K562 (cell line): ENCODE results near the gene EPYC. TPM values are rescaled to one million over a fixed set of nuclear protein-coding genes. Genes with fewer than 3 reads are reported as not detected.

ENCODE experiments used
- ATAC-seq: fragments of 200-7000 bp; cut with Tn5 transposase; 3 replicates; pipeline ENCODE4 v1.9.1; 2020; ENCODE audit warnings: moderate library complexity
- BruUV-seq: library from RNA; stranded (reverse); fragments of 400-500 nt; replicated peaks from 2 replicates; lab custom pipeline; 2021; lab: Mats Ljungman, UMichigan
- CTCF ChIA-PET: fragments of 300-600 bp; formaldehyde crosslinking; extraction: SDS; loops from one replicate; lab custom pipeline; 2021; ENCODE audit warnings: low intra/inter-chr PET ratio; lab: Yijun Ruan, JAX
- POLR2A ChIA-PET: fragments of 300-600, 350-650 bp; sonication (Branson Sonifier 250); formaldehyde crosslinking; extraction: SDS; loops from one replicate; lab custom pipeline; 2021; ENCODE audit warnings: antibody characterized with exemption, inconsistent platforms; lab: Yijun Ruan, JAX
- DNase-seq, 4 experiments: peaks; one replicate each; pipeline versions ENCODE4 v3.0.0 to v3.0.0-alpha.2; 2011 to 2018; ENCODE audit warnings: low spot score in 3 of 4, mixed read lengths in 3 of 4; ENCODE audit errors: extremely low read depth in 1 of 4
- FAIRE-seq: peaks from 2 replicates; lab custom pipeline; 2011; peaks lifted over from hg19 to GRCh38; lab: Jason Lieb, UNC
- H2AFZ ChIP-seq: 2 replicates; pipeline ENCODE4 v1.6.0; 2011; ENCODE audit warnings: low read depth, low read length, control low read depth, inconsistent platforms
- H3K27ac ChIP-seq: fragments of 200-600 bp; 3 replicates; pipeline ENCODE4 v1.8.0; 2011; ENCODE audit warnings: low read depth, mild to moderate bottlenecking, control low read depth, inconsistent platforms, low read length, moderate library complexity, mixed read lengths; ENCODE audit errors: extremely low read depth
- H3K27me3 ChIP-seq, 2 experiments: fragments of 300-600 bp in 1 of 2; 2 replicates in 1 of 2; 3 replicates in 1 of 2; pipeline versions ENCODE4 v1.6.0 to v1.8.0; 2011; ENCODE audit warnings: inconsistent platforms in 2 of 2, low read length in 2 of 2, mild to moderate bottlenecking in 1 of 2, mixed read lengths in 1 of 2, moderate library complexity in 1 of 2; ENCODE audit not compliant: control insufficient read depth in 2 of 2, insufficient read depth in 2 of 2
- H3K36me3 ChIP-seq: fragments of 300-600 bp; 3 replicates; pipeline ENCODE4 v1.8.0; 2011; ENCODE audit warnings: mild to moderate bottlenecking, low read length, inconsistent platforms; ENCODE audit not compliant: control insufficient read depth, insufficient read depth
- H3K4me1 ChIP-seq, 2 experiments: fragments of 200-600 bp in 1 of 2; replicated peaks in 1 of 2; 2 replicates in 1 of 2; 3 replicates in 1 of 2; pipeline versions ENCODE4 v1.5.1 to v1.8.0; 2011; ENCODE audit warnings: inconsistent platforms in 2 of 2, low read length in 2 of 2, mild to moderate bottlenecking in 1 of 2, mixed read lengths in 1 of 2, moderate library complexity in 1 of 2; ENCODE audit not compliant: control insufficient read depth in 2 of 2, insufficient read depth in 2 of 2
- H3K4me2 ChIP-seq: 2 replicates; pipeline ENCODE4 v1.6.1; 2011; ENCODE audit warnings: low read length, control low read depth, inconsistent platforms, mixed read lengths; ENCODE audit not compliant: insufficient read depth
- H3K4me3 ChIP-seq: fragments of 200-600 bp; sonication (generic), shearing (Covaris generic); 2 replicates; pipeline ENCODE4 v1.5.1; 2016; ENCODE audit warnings: control low read depth, inconsistent platforms
- H3K79me2 ChIP-seq: fragments of 200-600 bp; 3 replicates; pipeline ENCODE4 v1.8.0; 2011; ENCODE audit warnings: low read length, inconsistent platforms; ENCODE audit not compliant: control insufficient read depth, insufficient read depth
- H3K9ac ChIP-seq, 2 experiments: 2 replicates each; pipeline versions ENCODE4 v1.6.0 to v1.6.1; 2011; ENCODE audit warnings: low read depth in 2 of 2, low read length in 2 of 2, control low read depth in 1 of 2, inconsistent platforms in 1 of 2, mild to moderate bottlenecking in 1 of 2, mixed read lengths in 1 of 2; ENCODE audit not compliant: insufficient read depth in 1 of 2
- H3K9me1 ChIP-seq: one replicate; pipeline ENCODE4 v1.6.0; 2011; ENCODE audit warnings: inconsistent platforms, mild to moderate bottlenecking, low read length, moderate library complexity; ENCODE audit not compliant: control insufficient read depth, insufficient read depth
- H3K9me3 ChIP-seq: replicated peaks from 2 replicates; pipeline ENCODE4 v1.5.1; 2011; ENCODE audit warnings: low read depth, low read length, inconsistent platforms; ENCODE audit not compliant: control insufficient read depth, insufficient read depth
- H4K20me1 ChIP-seq: replicated peaks from 2 replicates; pipeline ENCODE4 v1.6.1; 2011; ENCODE audit warnings: low read length, inconsistent platforms, mixed read lengths; ENCODE audit not compliant: control insufficient read depth, insufficient read depth
- ARHGAP35 ChIP-seq: fragments of 450-650 bp; IDR thresholded peaks from 2 replicates; pipeline ENCODE4 v1.6.1; 2018; ENCODE audit not compliant: partially characterized antibody
- PCBP2 ChIP-seq: fragments of 200-400 bp; formaldehyde crosslinking; IDR thresholded peaks from 2 replicates; pipeline ENCODE4 v1.6.1; 2018; ENCODE audit warnings: low read length, low read depth, mild to moderate bottlenecking, moderate library complexity; ENCODE audit not compliant: poor library complexity, severe bottlenecking
- ZNF239 ChIP-seq: fragments of 250-450 bp; sonication (Bioruptor Pico); IDR thresholded peaks from 2 replicates; pipeline ENCODE4 v1.4.0; 2020; ENCODE audit warnings: mild to moderate bottlenecking
- WGBS: fragments of 100-300 bp; shearing (Covaris generic); methylation state at CpG from one replicate; pipeline ENCODE4 v1.1.6; 2016; ENCODE audit warnings: low coverage, mixed read lengths; ENCODE audit not compliant: insufficient coverage; ENCODE audit errors: missing lambda C conversion rate; 5-methylcytosine and 5-hydroxymethylcytosine counted together
- in situ Hi-C: fragments of 300-500 bp; cut with MboI; formaldehyde crosslinking; loops from 4 replicates; pipeline ENCODE4 v1.15.0; 2018; ENCODE audit warnings: inconsistent platforms, mixed read lengths
- intact Hi-C: fragments of 100-400 bp; cut with micrococcal nuclease; formaldehyde crosslinking; loops from 2 replicates; pipeline ENCODE4 v1.14.2; 2022
- polyA plus RNA-seq, 8 experiments: library from polyadenylated mRNA; depleted of rRNA in 4 of 8; stranded (reverse) in 5 of 8; unstranded in 3 of 8; fragments of >200 nt; fragmentation: Nextera tagmentation in 2 of 8; fragmentation: Illumina TruSeq in 1 of 8; extraction: Ambion mirVana in 2 of 8; extraction: Trizol in 1 of 8; gene quantifications; 2 replicates each; pipeline versions ENCODE4 v1.2.1 to v1.2.3, GENCODE V29; 2011 to 2014; ENCODE audit warnings: inconsistent platforms in 1 of 8, missing spikeins in 1 of 8
- total RNA-seq, 7 experiments: library from RNA; depleted of rRNA in 6 of 7; stranded (reverse); fragments of >200 nt in 6 of 7; fragmentation: Illumina TruSeq in 2 of 7; extraction: Trizol in 2 of 7; gene quantifications; 2 replicates each; pipeline versions ENCODE4 v1.2.1 to v1.2.3, GENCODE V29; 2011 to 2021; ENCODE audit warnings: low replicate concordance in 1 of 7
- TF ChIP-seq, protein P1 (sequence below), 3 experiments: fragments of 200-800 bp in 1 of 3; fragments of 250-450 bp in 1 of 3; fragments of 450-650 bp in 1 of 3; sonication (Bioruptor Pico) in 1 of 3; sonication (Bioruptor generic) in 1 of 3; formaldehyde crosslinking in 1 of 3; IDR thresholded peaks; 2 replicates each; pipeline versions ENCODE4 v1.6.1 to v1.8.0; 2016 to 2022; ENCODE audit warnings: mild to moderate bottlenecking in 2 of 3, missing genetic modification characterization in 2 of 3, missing compliant biosample characterization in 1 of 3, moderate library complexity in 1 of 3
- TF ChIP-seq, protein P2 (sequence below): IDR thresholded peaks from 2 replicates; pipeline ENCODE4 v1.6.1; 2016; ENCODE audit warnings: missing genetic modification characterization, missing compliant biosample characterization

Gene EPYC
- total and polyA plus RNA-seq, 9 of the 15 experiments (the other 6 are each of a cell fraction or from before 2014, with no cell fraction given): not detected

DNA sequence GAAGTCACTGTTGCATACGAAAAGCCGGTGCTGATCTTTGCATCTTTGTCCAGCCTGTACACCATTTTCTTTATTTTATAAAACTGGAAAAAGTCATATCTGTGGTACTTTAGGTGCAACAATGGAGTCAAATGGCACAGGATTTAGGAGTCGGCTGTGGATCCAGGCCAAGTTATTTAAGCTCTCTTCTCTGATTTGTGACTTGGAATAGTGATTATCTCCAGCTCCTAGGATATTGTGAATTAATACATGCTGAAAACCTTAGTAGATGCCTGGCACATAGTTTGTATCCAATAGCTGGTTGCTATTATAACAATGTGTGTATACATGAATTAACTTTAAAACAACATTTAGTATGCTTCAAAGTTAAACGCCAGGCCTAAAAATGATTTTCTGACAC is 43.6 kb downstream of the EPYC start:
- no peaks in the 10 kb centered on the region for H3K4me1 ChIP-seq
- intact Hi-C loops: no loop called here
- no peak for TF ChIP-seq ARHGAP35
- TF ChIP-seq ZNF239: no peak
- TF ChIP-seq, protein P1, sequence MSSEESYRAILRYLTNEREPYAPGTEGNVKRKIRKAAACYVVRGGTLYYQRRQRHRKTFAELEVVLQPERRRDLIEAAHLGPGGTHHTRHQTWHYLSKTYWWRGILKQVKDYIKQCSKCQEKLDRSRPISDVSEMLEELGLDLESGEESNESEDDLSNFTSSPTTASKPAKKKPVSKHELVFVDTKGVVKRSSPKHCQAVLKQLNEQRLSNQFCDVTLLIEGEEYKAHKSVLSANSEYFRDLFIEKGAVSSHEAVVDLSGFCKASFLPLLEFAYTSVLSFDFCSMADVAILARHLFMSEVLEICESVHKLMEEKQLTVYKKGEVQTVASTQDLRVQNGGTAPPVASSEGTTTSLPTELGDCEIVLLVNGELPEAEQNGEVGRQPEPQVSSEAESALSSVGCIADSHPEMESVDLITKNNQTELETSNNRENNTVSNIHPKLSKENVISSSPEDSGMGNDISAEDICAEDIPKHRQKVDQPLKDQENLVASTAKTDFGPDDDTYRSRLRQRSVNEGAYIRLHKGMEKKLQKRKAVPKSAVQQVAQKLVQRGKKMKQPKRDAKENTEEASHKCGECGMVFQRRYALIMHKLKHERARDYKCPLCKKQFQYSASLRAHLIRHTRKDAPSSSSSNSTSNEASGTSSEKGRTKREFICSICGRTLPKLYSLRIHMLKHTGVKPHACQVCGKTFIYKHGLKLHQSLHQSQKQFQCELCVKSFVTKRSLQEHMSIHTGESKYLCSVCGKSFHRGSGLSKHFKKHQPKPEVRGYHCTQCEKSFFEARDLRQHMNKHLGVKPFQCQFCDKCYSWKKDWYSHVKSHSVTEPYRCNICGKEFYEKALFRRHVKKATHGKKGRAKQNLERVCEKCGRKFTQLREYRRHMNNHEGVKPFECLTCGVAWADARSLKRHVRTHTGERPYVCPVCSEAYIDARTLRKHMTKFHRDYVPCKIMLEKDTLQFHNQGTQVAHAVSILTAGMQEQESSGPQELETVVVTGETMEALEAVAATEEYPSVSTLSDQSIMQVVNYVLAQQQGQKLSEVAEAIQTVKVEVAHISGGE (CRISPR knock-in tag; IDR thresholded peaks at IDR 0.05): no peak
- TF ChIP-seq, protein P2, sequence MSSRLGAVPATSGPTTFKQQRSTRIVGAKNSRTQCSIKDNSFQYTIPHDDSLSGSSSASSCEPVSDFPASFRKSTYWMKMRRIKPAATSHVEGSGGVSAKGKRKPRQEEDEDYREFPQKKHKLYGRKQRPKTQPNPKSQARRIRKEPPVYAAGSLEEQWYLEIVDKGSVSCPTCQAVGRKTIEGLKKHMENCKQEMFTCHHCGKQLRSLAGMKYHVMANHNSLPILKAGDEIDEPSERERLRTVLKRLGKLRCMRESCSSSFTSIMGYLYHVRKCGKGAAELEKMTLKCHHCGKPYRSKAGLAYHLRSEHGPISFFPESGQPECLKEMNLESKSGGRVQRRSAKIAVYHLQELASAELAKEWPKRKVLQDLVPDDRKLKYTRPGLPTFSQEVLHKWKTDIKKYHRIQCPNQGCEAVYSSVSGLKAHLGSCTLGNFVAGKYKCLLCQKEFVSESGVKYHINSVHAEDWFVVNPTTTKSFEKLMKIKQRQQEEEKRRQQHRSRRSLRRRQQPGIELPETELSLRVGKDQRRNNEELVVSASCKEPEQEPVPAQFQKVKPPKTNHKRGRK (tag): no peak
- TF ChIP-seq PCBP2: no peak
- no peaks in the 10 kb centered on the region for H3K9me1 ChIP-seq
- CTCF ChIA-PET: no interaction called here
- in situ Hi-C loops: loop anchor here (25.0 kb wide), 2 partner anchors 1676 to 1949 kb away; no protein-coding TSS in a partner anchor
- no peaks in the 10 kb centered on the region for H3K79me2 ChIP-seq
- POLR2A ChIA-PET: no interaction called here
- FAIRE-seq (no peak), DNase-seq (no peak), ATAC-seq (no peak)
- H3K4me3 ChIP-seq: no peak overlapping the region
- no peaks in the 10 kb centered on the region for H4K20me1 ChIP-seq
- H3K27me3 ChIP-seq: no peaks in the 10 kb centered on the region
- no TSS peak for BruUV-seq
- no peak overlapping the region for H3K9ac ChIP-seq
- no peak overlapping the region for H2AFZ ChIP-seq
- no peaks in the 10 kb centered on the region for H3K36me3 ChIP-seq
- no peaks in the 10 kb centered on the region for H3K9me3 ChIP-seq
- 2% methylated on average over 4 of the region's 4 CpGs for WGBS
- H3K27ac ChIP-seq: no peak overlapping the region
- H3K4me2 ChIP-seq: no peak overlapping the region
